ENCODE measurements around the gene PPP1R13L.
"Not testable (repeated sequence)": the region's sequence is repeated elsewhere in the genome, so short reads cannot be mapped to it uniquely, and the experiment has no call there.

The PPP1R13L gene

GRCh38 chr19:45342911-45343310 is 62.0 kb downstream of the PPP1R13L start:
- no peak for DNase-seq

- peak in 2 of 3 experiments; percentile 48 to 56 for DNase-seq
Measured at GRCh38 chr19:45340899-45341453, 63.9 kb downstream of the PPP1R13L start.

- DNase-seq, result peak; percentile 59 to 72 (median 60)
Measured at GRCh38 chr19:45340232-45340898, 64.5 kb downstream of the PPP1R13L start, which contains the start of gene KLC3. Gene KLC3, plus strand, starts transcription at chr19:45340750. Its CDS starts 4,792 bp downstream, at chr19:45345542.

DNA sequence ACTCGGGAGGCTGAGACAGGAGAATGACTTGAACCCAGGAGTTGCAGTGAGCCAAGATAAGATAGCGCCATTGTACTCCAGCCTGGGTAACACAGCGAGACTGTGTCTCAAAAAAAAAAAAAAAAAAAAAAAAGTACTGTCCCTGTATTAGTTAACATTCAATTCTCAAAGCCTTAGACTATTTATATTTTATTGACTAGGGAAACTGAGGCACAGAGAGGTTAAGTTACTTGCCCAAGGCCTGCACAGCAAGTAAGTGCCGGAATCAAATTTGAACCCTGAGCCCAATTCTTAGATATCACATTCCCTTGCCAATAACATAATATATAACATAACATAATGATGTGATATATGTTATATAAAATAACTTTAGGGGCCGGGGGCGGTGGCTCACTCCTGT is 65.2 kb downstream of the PPP1R13L start:
- no peak for DNase-seq

DNA sequence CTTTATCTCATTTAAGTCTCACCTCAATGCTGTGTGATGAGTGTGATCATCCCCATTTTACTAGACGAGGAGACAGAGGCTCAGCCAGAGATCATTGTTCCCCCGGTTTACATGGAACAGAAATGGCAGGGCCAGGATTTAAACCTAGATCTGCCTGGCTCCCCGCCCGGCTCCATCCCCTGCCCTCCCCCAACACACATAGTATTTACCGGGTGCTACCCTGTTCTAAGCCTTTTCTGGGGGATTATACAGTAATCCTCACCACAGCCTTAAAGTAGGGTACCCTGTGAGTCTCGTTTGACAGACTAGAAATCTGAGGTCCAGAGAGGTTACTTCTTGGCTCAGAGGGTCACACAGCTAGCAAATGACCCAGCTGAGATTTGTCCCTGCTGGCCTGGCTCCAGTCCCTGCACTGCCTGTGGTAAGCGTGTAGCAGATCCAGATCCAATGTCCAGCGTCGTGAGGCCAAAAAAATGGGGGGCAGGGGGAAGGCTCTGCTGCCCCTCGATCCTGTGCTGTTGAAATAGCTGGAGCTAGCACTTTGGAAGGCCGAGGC is 68.1 kb downstream of the PPP1R13L start:
- DNase-seq, result no peak

DNA sequence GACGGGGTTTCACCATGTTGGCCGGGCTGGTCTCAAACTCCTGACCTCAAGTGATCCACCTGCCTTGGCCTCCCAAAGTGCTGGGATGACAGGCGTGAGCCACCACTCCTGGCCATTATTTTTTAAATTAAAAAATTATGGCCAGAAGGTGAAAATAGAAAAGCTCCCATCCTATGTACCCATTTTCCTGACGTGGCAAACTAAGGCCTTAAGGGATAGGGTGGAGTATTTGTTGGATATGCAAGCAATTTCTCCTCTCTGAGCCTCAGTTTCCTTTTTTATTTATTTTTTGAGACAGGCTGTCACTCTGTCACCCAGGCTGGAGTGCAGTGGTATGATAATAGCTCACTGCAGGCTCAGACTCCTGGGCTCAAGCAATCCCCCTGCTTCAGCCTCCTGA is 70.0 kb downstream of the PPP1R13L start:
- not testable (repeated sequence) for DNase-seq

DNA sequence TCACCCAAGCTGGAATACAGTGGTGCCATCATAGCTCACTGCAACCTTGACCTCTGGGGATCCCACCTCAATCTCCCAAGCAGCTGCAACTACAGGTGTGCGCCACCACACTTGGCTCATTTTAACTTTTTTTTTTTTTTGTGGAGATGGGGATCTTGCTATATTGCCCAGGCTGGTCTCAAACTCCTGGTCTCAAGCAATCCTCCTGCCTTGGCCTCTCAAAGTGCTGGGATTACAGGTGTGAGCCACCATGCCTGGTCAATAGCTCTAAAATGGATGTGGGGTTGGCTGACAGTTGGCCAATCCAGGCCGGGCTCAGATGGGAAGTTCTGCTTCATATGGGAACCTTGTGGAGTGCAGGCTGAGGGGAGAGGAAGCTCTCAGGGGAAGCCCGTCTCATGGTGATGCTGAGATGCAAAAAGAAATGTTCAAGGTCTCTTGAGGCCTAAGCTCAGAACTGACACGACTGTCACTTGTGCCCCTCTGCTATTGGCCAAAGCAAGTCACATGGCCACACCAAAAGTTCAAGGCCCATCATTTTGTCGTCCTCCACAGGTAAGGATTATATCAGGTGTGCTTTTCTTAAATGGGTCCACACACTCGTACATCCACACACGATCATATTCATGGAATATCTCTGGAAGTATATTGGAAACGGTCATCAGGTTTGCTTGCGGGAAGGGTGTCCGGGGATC is 71.1 kb downstream of the PPP1R13L start:
- DNase-seq, result no peak

DNA sequence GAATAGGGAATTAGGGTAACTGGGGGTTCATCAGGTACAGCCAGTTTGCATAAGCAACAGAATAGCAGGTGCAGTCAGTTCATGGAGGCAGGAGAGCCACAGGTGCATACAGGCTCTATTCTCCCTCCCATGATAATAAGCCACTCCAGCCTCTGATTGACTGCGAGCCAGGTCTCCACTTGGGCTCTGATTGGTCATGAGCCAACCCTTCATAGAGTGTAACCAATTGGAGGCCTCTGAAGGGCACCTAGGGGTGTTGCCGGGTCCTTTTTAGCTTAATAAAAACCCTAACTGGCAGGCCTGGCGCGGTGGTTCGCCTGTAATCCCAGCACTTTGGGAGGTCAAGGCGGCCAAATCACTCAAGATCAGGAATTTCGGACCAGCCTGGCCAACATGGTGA is 73.5 kb downstream of the PPP1R13L start:
- DNase-seq, result peak in 1 of 3 experiments; percentile 26
